Keratinocyte (primary cell): ENCODE results near the gene GSTM5.

Experiments used
- CTCF ChIP-seq, 3 experiments: IDR thresholded peaks in 1 of 3; conservative IDR thresholded peaks in 1 of 3; optimal IDR thresholded peaks in 1 of 3; 2 replicates in 2 of 3; 3 replicates in 1 of 3; pipeline versions ENCODE3 to v1.5.1; 2011; ENCODE audit warnings: low read length in 3 of 3, mild to moderate bottlenecking in 3 of 3, moderate library complexity in 2 of 3, control low read depth in 1 of 3, inconsistent platforms in 1 of 3; ENCODE audit not compliant: insufficient read depth in 2 of 3; ENCODE audit errors: extremely low read depth in 1 of 3
- EZH2 ChIP-seq: IDR thresholded peaks from one replicate; pipeline ENCODE4 v1.6.1; 2012; ENCODE audit warnings: inconsistent platforms, mild to moderate bottlenecking, low read length, moderate library complexity

- no peak for TF ChIP-seq CTCF (optimal IDR thresholded peaks at IDR 0.05 in 1 of 3, IDR thresholded peaks at IDR 0.05 in 1 of 3, conservative IDR thresholded peaks at IDR 0.05 in 1 of 3; ENCODE audit: extremely low read depth in 1 of 3, insufficient read depth in 2 of 3, low read length in 3 of 3)
- TF ChIP-seq EZH2, result no peak
Measured at GRCh38 chr1:109739738-109740614, 27.9 kb downstream of the GSTM5 start.
